ENCODE results near the gene COL25A1.

DNA sequence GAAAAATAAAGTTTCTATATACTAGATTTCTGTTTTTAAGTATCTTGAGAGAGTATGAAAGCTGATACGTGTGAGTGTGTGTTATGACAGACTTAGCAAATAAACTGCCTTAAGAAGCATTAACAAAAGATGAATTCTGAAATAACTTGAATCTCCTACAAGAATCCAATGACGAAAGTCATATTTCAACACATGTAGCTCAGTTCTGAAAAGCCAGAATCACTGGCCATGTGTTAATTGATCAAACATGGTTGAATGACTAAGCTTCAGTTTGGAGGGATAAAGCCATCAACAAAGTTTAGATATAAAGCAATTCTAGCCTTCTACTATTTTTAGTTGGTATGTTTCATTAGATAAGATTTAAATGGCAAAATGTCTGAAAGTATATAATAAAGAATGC lies 451.1 kb downstream of the COL25A1 start:
- no peak for TF ChIP-seq TAF1 (IDR thresholded peaks at IDR 0.05; ENCODE audit: borderline replicate concordance, low read depth, low read length)
- no peak for TF ChIP-seq POLR2A (IDR thresholded peaks at IDR 0.05; ENCODE audit: low read depth, low read length)
- TF ChIP-seq POLR2AphosphoS5 (IDR thresholded peaks at IDR 0.05; ENCODE audit: low read depth, low read length) = no peak

All from GM12892 (cell line).